Chondrocyte (in vitro differentiated cells): ENCODE measurements around the gene SEMA3A. TPM values are rescaled to one million over a fixed set of nuclear protein-coding genes. Genes with fewer than 3 reads are reported as not detected.
A peak's percentile ranks its signal among the peaks of the same experiment; 100 is the strongest.

Experiments
- DNase-seq: peaks from one replicate; pipeline ENCODE4 v3.0.0; 2021; ENCODE audit warnings: mixed read lengths, low spot score
- H3K27ac Mint-ChIP-seq: one replicate; pipeline ENCODE4 v1.8.0; 2021; ENCODE audit warnings: mild to moderate bottlenecking, moderate library complexity, mixed read lengths; ENCODE audit not compliant: unreplicated experiment
- H3K27me3 Mint-ChIP-seq: 2 replicates; pipeline ENCODE4 v1.8.0; 2021; ENCODE audit warnings: low read depth, mixed read lengths
- H3K36me3 Mint-ChIP-seq: 2 replicates; pipeline ENCODE4 v1.8.0; 2021; ENCODE audit warnings: low read depth, mixed read lengths
- H3K4me1 Mint-ChIP-seq: 2 replicates; pipeline ENCODE4 v1.8.0; 2021; ENCODE audit warnings: low read depth, mild to moderate bottlenecking, mixed read lengths
- H3K4me3 Mint-ChIP-seq: one replicate; pipeline ENCODE4 v1.8.0; 2021; ENCODE audit warnings: mild to moderate bottlenecking, moderate library complexity, mixed read lengths; ENCODE audit not compliant: unreplicated experiment
- H3K9me3 Mint-ChIP-seq: 2 replicates; pipeline ENCODE4 v1.8.0; 2021; ENCODE audit warnings: low read depth, mixed read lengths
- total RNA-seq: library from RNA; stranded (reverse); gene quantifications from 3 replicates; pipeline ENCODE4 v1.2.1, GENCODE V29; 2021
- TF ChIP-seq, protein P1 (sequence below): fragments of 200-600 bp; sonication (generic); IDR thresholded peaks from 2 replicates; pipeline ENCODE4 v1.5.0; 2021; ENCODE audit warnings: antibody characterized with exemption, mild to moderate bottlenecking, moderate library complexity

SEMA3A gene
- total RNA-seq, 1 donor from 2014 or later = 0.65 TPM

DNA sequence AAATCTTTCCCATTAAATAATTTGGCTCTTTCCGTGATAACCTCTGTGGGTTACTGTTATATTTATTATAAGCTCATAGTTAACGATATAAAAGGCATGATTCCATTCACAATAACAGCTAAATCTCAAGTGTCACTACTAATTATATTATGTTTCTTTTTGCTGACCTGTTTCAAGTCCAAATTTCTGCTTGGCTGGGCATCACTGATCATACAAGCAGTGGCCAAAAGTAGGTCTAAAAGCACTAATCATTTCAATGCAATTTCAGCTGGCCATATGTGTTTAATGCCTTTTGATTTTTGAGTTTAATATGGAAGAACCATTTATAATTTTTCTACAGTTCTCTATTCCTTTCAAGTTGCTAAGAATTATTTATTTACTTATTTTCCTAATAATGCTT, 110.7 kb downstream of the SEMA3A start:
- Mint-ChIP-seq H3K27me3 (no peaks in the 10 kb centered on the region), H3K27ac (no peak overlapping the region), H3K4me3 (no peak overlapping the region), H3K36me3 (no peaks in the 10 kb centered on the region), H3K9me3 (no peaks in the 10 kb centered on the region), H3K4me1 (peaks cover 9% of the 10 kb centered on the region)
- no peak for DNase-seq
- TF ChIP-seq, protein P1, sequence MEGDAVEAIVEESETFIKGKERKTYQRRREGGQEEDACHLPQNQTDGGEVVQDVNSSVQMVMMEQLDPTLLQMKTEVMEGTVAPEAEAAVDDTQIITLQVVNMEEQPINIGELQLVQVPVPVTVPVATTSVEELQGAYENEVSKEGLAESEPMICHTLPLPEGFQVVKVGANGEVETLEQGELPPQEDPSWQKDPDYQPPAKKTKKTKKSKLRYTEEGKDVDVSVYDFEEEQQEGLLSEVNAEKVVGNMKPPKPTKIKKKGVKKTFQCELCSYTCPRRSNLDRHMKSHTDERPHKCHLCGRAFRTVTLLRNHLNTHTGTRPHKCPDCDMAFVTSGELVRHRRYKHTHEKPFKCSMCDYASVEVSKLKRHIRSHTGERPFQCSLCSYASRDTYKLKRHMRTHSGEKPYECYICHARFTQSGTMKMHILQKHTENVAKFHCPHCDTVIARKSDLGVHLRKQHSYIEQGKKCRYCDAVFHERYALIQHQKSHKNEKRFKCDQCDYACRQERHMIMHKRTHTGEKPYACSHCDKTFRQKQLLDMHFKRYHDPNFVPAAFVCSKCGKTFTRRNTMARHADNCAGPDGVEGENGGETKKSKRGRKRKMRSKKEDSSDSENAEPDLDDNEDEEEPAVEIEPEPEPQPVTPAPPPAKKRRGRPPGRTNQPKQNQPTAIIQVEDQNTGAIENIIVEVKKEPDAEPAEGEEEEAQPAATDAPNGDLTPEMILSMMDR = no peak

DNA sequence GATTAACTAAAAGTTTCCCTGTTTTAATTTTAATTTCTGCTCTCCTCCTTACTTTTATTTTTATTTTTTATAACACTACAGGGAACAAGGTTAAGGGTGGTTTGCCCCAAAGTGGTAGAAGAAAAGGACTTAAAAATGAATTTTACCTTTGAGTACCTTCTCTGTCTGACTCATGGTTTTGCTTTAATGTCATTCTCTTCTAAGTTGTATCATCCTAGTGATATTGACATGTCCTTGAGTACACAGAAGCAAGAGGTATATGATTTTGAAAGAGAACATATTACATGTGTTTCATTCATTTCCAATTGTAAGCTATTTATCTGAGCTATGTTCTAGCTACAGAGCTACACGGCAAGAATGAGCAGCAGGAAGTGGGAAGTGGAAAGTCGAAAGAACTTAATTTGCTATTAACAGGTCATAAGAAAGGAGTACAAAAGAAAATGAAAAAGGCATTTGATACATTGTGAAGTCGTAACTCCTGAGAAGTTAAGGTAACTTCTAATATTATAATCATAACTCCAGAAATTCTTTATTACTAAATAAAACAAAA, 112.5 kb downstream of the SEMA3A start:
- no peaks in the 10 kb centered on the region for H3K36me3 Mint-ChIP-seq
- DNase-seq = no peak
- H3K27ac Mint-ChIP-seq = no peak overlapping the region
- no peaks in the 10 kb centered on the region for H3K9me3 Mint-ChIP-seq
- no peak overlapping the region for H3K4me3 Mint-ChIP-seq
- TF ChIP-seq, protein P1 = no peak
- H3K27me3 Mint-ChIP-seq = no peaks in the 10 kb centered on the region
- H3K4me1 Mint-ChIP-seq = peaks cover 5% of the 10 kb centered on the region

DNA sequence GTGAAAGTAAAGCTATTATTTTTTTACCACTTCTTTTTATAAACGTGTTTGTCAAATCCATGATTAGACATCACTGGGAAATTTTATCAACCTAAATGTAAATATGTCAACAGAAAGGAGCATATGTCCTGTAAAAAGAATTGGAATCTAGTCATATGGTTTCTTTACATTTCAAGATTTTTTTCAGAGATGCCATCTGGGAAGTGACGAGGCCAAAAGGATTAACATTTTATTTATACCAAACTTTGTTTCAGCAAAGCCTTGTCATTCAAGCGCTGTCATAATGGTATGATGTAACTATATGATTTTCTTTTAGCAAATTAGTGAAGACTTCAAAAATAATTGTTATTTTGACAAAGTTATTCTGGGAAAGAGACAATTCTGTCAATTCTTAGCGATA, 117.3 kb downstream of the SEMA3A start:
- Mint-ChIP-seq H3K4me1 (peaks cover 15% of the 10 kb centered on the region), H3K4me3 (no peak overlapping the region), H3K36me3 (no peaks in the 10 kb centered on the region), H3K27me3 (no peaks in the 10 kb centered on the region), H3K9me3 (no peaks in the 10 kb centered on the region), H3K27ac (no peak overlapping the region)
- DNase-seq = no peak
- TF ChIP-seq, protein P1 = no peak

DNA sequence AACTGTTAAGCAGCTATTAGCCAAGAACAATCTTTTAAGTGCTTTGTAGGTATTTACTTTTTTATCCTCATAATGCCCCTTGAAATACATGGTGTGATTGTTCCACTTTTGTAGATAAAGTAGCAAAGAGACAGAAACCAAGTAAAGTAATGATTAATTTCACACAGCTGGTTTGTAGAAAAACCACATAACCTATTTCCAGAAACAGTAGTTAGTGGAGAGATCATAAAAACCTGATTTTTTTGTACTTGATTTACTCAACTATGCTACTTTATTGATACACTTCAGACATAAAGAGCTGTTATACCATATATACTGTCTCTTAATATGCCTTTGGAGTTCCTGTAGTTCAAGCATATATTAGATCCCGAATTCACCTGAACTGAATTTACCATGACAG, 118.4 kb downstream of the SEMA3A start:
- no peaks in the 10 kb centered on the region for H3K27me3 Mint-ChIP-seq
- no peak for DNase-seq
- TF ChIP-seq, protein P1 = no peak
- H3K4me3 Mint-ChIP-seq = no peak overlapping the region
- peaks cover 16% of the 10 kb centered on the region for H3K4me1 Mint-ChIP-seq
- H3K9me3 Mint-ChIP-seq = no peaks in the 10 kb centered on the region
- no peak overlapping the region for H3K27ac Mint-ChIP-seq
- no peaks in the 10 kb centered on the region for H3K36me3 Mint-ChIP-seq

DNA sequence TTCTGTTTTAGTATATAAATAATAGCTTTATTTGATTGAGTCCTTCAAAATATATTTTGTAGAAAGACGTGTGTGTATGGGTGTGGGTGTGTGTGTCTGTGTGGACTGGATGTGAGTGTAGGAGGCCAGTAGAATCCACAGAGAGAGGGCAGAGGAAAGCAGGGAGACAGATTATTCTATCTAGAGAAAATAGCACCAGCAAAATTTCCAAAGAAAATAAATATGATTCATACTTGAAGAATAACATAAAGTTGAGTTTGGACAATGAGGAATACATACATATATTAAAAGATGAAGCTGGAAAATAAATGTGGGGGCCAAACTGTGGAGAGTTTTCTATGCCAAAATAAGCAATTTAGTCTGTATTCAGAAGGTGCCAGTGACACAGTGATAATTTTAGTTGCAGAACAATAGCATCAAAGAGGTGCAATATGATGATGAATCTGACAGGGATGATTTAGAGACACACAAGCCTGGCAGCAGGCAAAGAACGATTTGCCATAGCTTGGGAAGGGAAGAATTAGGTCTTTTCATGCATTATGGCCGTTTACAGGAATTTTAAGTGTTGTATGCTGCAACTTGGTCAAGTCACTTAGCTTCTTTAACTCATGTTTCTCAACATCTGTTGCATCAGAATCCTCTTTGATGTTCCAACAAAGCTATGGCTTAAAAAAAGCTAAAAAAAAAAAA, 121.3 kb downstream of the SEMA3A start:
- no peak for DNase-seq
- no peaks in the 10 kb centered on the region for H3K9me3 Mint-ChIP-seq
- no peaks in the 10 kb centered on the region for H3K36me3 Mint-ChIP-seq
- peak overlapping the region; percentile 79 for H3K27ac Mint-ChIP-seq
- H3K4me1 Mint-ChIP-seq = peaks cover 23% of the 10 kb centered on the region
- no peaks in the 10 kb centered on the region for H3K27me3 Mint-ChIP-seq
- no peak overlapping the region for H3K4me3 Mint-ChIP-seq
- TF ChIP-seq, protein P1 = no peak
